WTC11 (cell line): ENCODE data around the gene SEC24B.

Experiments used
- GRHL2 ChIP-seq: fragments of 250-450 bp; sonication (Bioruptor Pico); IDR thresholded peaks from 2 replicates; pipeline ENCODE4 v1.8.0; 2022; ENCODE audit warnings: mild to moderate bottlenecking, moderate library complexity; ENCODE audit not compliant: insufficient replicate concordance, severe bottlenecking
- IRF2 ChIP-seq: sonication (generic); formaldehyde crosslinking; IDR thresholded peaks from 2 replicates; pipeline ENCODE4 v1.8.0; 2022; ENCODE audit warnings: low read depth, missing genetic modification reagents, borderline replicate concordance
- JUN ChIP-seq: sonication (generic); formaldehyde crosslinking; IDR thresholded peaks from 2 replicates; pipeline ENCODE4 v1.8.0; 2023; ENCODE audit warnings: mild to moderate bottlenecking, missing genetic modification reagents
- MAX ChIP-seq: sonication (generic); formaldehyde crosslinking; IDR thresholded peaks from 2 replicates; pipeline ENCODE4 v1.8.0; 2022; ENCODE audit warnings: mild to moderate bottlenecking, missing genetic modification reagents
- NR3C1 ChIP-seq: sonication (generic); formaldehyde crosslinking; conservative IDR thresholded peaks from 2 replicates; pipeline ENCODE4 v1.8.1; 2023; ENCODE audit warnings: low read depth, mild to moderate bottlenecking, missing genetic modification reagents
- SMAD3 ChIP-seq: sonication (generic); formaldehyde crosslinking; IDR thresholded peaks from 2 replicates; pipeline ENCODE4 v1.8.0; 2022; ENCODE audit warnings: missing genetic modification reagents, mild to moderate bottlenecking, borderline replicate concordance
- USF2 ChIP-seq: sonication (generic); formaldehyde crosslinking; IDR thresholded peaks from 2 replicates; pipeline ENCODE4 v1.8.1; 2023; ENCODE audit warnings: mild to moderate bottlenecking, missing genetic modification reagents, moderate library complexity
- ZMAT4 ChIP-seq: fragments of 250-450 bp; sonication (Bioruptor Pico); IDR thresholded peaks from 2 replicates; pipeline ENCODE4 v1.9.0; 2021; ENCODE audit warnings: mild to moderate bottlenecking
- TF ChIP-seq, protein P1 (sequence below): fragments of 200-600 bp; IDR thresholded peaks from 2 replicates; pipeline ENCODE4 v1.8.0; 2022; ENCODE audit warnings: antibody characterized with exemption
- TF ChIP-seq, protein P2 (sequence below): sonication (generic); formaldehyde crosslinking; IDR thresholded peaks from 2 replicates; pipeline ENCODE4 v1.8.1; 2023; ENCODE audit warnings: mild to moderate bottlenecking, missing genetic modification reagents, moderate library complexity

DNA sequence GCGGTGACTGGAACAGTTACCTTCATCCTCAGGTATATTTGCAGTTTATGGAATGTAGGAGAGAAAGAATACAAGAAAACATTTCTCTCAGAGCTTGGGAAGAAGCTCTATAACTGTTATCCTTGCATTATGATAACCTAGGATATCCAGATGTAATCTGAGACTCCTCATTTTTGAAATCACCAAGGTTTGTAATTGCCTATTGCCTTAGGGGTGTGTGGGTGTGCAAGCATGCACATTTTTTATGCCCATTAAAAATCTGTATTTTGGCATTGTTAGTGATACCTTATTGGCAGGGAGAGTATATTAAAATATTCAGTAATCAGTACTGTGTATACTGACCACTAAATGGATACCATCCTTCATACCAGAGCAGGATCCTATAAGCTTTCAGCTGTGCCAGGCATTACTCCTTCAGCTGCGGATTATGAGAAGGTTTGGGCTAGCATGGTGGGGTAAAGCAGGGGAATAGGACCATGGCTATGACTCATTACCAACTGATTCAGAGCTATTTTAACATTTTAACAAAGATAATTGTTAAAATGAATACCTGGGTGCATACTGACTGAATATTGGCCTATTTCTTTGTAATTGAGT is 8.3 kb downstream of the SEC24B start:
- TF ChIP-seq IRF2 (CRISPR knock-in tag) = no peak
- TF ChIP-seq, protein P1, sequence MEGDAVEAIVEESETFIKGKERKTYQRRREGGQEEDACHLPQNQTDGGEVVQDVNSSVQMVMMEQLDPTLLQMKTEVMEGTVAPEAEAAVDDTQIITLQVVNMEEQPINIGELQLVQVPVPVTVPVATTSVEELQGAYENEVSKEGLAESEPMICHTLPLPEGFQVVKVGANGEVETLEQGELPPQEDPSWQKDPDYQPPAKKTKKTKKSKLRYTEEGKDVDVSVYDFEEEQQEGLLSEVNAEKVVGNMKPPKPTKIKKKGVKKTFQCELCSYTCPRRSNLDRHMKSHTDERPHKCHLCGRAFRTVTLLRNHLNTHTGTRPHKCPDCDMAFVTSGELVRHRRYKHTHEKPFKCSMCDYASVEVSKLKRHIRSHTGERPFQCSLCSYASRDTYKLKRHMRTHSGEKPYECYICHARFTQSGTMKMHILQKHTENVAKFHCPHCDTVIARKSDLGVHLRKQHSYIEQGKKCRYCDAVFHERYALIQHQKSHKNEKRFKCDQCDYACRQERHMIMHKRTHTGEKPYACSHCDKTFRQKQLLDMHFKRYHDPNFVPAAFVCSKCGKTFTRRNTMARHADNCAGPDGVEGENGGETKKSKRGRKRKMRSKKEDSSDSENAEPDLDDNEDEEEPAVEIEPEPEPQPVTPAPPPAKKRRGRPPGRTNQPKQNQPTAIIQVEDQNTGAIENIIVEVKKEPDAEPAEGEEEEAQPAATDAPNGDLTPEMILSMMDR = no peak
- TF ChIP-seq MAX (CRISPR knock-in tag) = no peak
- no peak for TF ChIP-seq NR3C1 (CRISPR knock-in tag)
- TF ChIP-seq SMAD3 (CRISPR knock-in tag) = no peak
- no peak for TF ChIP-seq USF2 (CRISPR knock-in tag)
- TF ChIP-seq, protein P2, sequence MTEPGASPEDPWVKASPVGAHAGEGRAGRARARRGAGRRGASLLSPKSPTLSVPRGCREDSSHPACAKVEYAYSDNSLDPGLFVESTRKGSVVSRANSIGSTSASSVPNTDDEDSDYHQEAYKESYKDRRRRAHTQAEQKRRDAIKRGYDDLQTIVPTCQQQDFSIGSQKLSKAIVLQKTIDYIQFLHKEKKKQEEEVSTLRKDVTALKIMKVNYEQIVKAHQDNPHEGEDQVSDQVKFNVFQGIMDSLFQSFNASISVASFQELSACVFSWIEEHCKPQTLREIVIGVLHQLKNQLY (CRISPR knock-in tag) = no peak
- no peak for TF ChIP-seq ZMAT4
- TF ChIP-seq JUN = no peak
- TF ChIP-seq GRHL2 (CRISPR knock-in tag) = no peak
